B cell (primary cell): ENCODE data around the gene IFT20. TPM values are rescaled to one million over a fixed set of nuclear protein-coding genes. Genes with fewer than 3 reads are reported as not detected.

Experiments
- ATAC-seq: fragments of 200-7000 bp; cut with Tn5 transposase; one replicate; pipeline ENCODE4 v1.10.0; 2021; ENCODE audit warnings: low read depth, mild to moderate bottlenecking, moderate number of reproducible peaks, moderate library complexity
- CTCF ChIA-PET: fragments of 350-600 bp; sonication (Branson Sonifier 250); formaldehyde crosslinking; loops from one replicate; lab custom pipeline; 2021; ENCODE audit warnings: antibody characterized with exemption, inconsistent platforms; lab: Charles Lee
- POLR2A ChIA-PET: fragments of 350-600 bp; sonication (Branson Sonifier 250); formaldehyde crosslinking; loops from one replicate; lab custom pipeline; 2021; ENCODE audit warnings: antibody characterized with exemption; lab: Charles Lee
- DNase-seq: peaks from one replicate; pipeline ENCODE4 v3.0.0; 2013
- H2AFZ ChIP-seq: 2 replicates; pipeline ENCODE4 v1.6.1; 2012; ENCODE audit warnings: mild to moderate bottlenecking, low read depth, low read length; ENCODE audit not compliant: insufficient read depth, poor library complexity, severe bottlenecking
- H3K27ac ChIP-seq, 2 donors: 1 replicate in 1 of 2; 2 replicates in 1 of 2; pipeline ENCODE4 v1.5.1; 2012 to 2013; ENCODE audit warnings: low read length in 2 of 2, mild to moderate bottlenecking in 2 of 2, moderate library complexity in 1 of 2
- H3K27me3 ChIP-seq, 4 experiments: fragments of 200-600 bp in 1 of 4; sonication (generic) in 1 of 4; replicated peaks in 1 of 4; 1 replicate in 2 of 4; 2 replicates in 2 of 4; pipeline versions ENCODE4 v1.6.1 to v1.7.0; 2013 to 2016; ENCODE audit warnings: low read length in 3 of 4, mild to moderate bottlenecking in 2 of 4, mixed read lengths in 1 of 4, moderate library complexity in 1 of 4; ENCODE audit not compliant: insufficient read depth in 4 of 4, control insufficient read depth in 3 of 4; ENCODE audit errors: control extremely low read depth in 1 of 4
- H3K36me3 ChIP-seq, 2 experiments: replicated peaks in 1 of 2; 1 replicate in 1 of 2; 2 replicates in 1 of 2; pipeline versions ENCODE4 v1.6.1 to v1.7.1; 2013; ENCODE audit warnings: low read length in 1 of 2; ENCODE audit not compliant: insufficient read depth in 2 of 2, control insufficient read depth in 1 of 2; ENCODE audit errors: control extremely low read depth in 1 of 2, extremely low read depth in 1 of 2
- H3K4me1 ChIP-seq, 2 donors: fragments of 200-600 bp in 1 of 2; sonication (generic) in 1 of 2; 1 replicate in 1 of 2; 2 replicates in 1 of 2; pipeline versions ENCODE4 v1.5.1 to v1.6.1; 2013 to 2017; ENCODE audit warnings: low read length in 2 of 2; ENCODE audit not compliant: control insufficient read depth in 2 of 2, insufficient read depth in 2 of 2
- H3K4me2 ChIP-seq: replicated peaks from 2 replicates; pipeline ENCODE3; 2012; ENCODE audit warnings: mild to moderate bottlenecking, low read depth, low read length; ENCODE audit not compliant: poor library complexity, severe bottlenecking
- H3K4me3 ChIP-seq, 5 experiments: fragments of 200-600 bp in 1 of 5; sonication (generic) in 1 of 5; 1 replicate in 3 of 5; 2 replicates in 2 of 5; pipeline versions ENCODE4 v1.5.1 to v1.7.0; 2011 to 2016; ENCODE audit warnings: low read length in 4 of 5, mild to moderate bottlenecking in 4 of 5, low read depth in 2 of 5, control low read depth in 1 of 5, moderate library complexity in 1 of 5; ENCODE audit not compliant: insufficient read depth in 1 of 5; ENCODE audit errors: control extremely low read depth in 1 of 5, extremely low read depth in 1 of 5
- H3K79me2 ChIP-seq: fragments of 200-600 bp; sonication (generic); one replicate; pipeline ENCODE4 v1.6.0; 2016; ENCODE audit warnings: low read length; ENCODE audit not compliant: control insufficient read depth, insufficient read depth
- H3K9ac ChIP-seq: fragments of 200-600 bp; sonication (generic); 2 replicates; pipeline ENCODE4 v1.6.1; 2017; ENCODE audit warnings: mild to moderate bottlenecking, low read length, moderate library complexity
- H3K9me3 ChIP-seq, 3 donors: one replicate each; pipeline versions ENCODE4 v1.6.1 to v1.7.1; 2013; ENCODE audit warnings: low read length in 2 of 3; ENCODE audit not compliant: control insufficient read depth in 2 of 3, insufficient read depth in 1 of 3; ENCODE audit errors: control extremely low read depth in 1 of 3
- H4K20me1 ChIP-seq: 2 replicates; pipeline ENCODE4 v1.6.0; 2012; ENCODE audit warnings: mild to moderate bottlenecking, low read length; ENCODE audit not compliant: insufficient read depth, control insufficient read depth, poor library complexity, severe bottlenecking
- H3K27ac Mint-ChIP-seq: one replicate; pipeline ENCODE4 v1.8.0; 2021; ENCODE audit warnings: mixed read lengths
- H3K27me3 Mint-ChIP-seq: one replicate; pipeline ENCODE4 v1.8.0; 2021; ENCODE audit warnings: mixed read lengths
- H3K4me1 Mint-ChIP-seq: one replicate; pipeline ENCODE4 v1.8.0; 2021; ENCODE audit warnings: mixed read lengths
- H3K4me3 Mint-ChIP-seq: one replicate; pipeline ENCODE4 v1.8.0; 2021; ENCODE audit warnings: mixed read lengths
- H3K9me3 Mint-ChIP-seq: one replicate; pipeline ENCODE4 v1.8.0; 2022; ENCODE audit warnings: mixed read lengths; ENCODE audit not compliant: insufficient read depth
- EZH2 ChIP-seq: IDR thresholded peaks from 2 replicates; pipeline ENCODE4 v1.6.1; 2012; ENCODE audit warnings: borderline replicate concordance, low read depth, mild to moderate bottlenecking, moderate library complexity, low read length; ENCODE audit not compliant: insufficient read depth, poor library complexity, severe bottlenecking
- WGBS: methylation state at CpG from one replicate; pipeline ENCODE4 v1.1.5; 2013; ENCODE audit warnings: missing lambda C conversion rate; ENCODE audit not compliant: insufficient coverage; 5-methylcytosine and 5-hydroxymethylcytosine counted together
- intact Hi-C: fragments of 100-400 bp; cut with micrococcal nuclease; formaldehyde crosslinking; loops from one replicate; pipeline ENCODE4 v1.10.0; 2022
- polyA plus RNA-seq: library from polyadenylated mRNA; depleted of rRNA; stranded (reverse); fragments of >200 nt; gene quantifications from 2 replicates; pipeline ENCODE4 v1.2.3, GENCODE V29; 2012
- total RNA-seq, 2 donors: library from RNA; stranded (reverse); fragments of 120-200 nt in 1 of 2; gene quantifications; 1 replicate in 1 of 2; 2 replicates in 1 of 2; pipeline versions ENCODE4 v1.2.3 to v1.2.4, GENCODE V29; 2013 to 2022
- TF ChIP-seq, protein P1 (sequence below): fragments of 200-600 bp; IDR thresholded peaks from one replicate; pipeline ENCODE4 v1.8.0; 2022; ENCODE audit warnings: antibody characterized with exemption, mild to moderate bottlenecking

IFT20 gene
- total and polyA plus RNA-seq, 2 donors (not counting 1 experiment from before 2014, with no cell fraction given) = 35.9 to 52.6 TPM

DNA sequence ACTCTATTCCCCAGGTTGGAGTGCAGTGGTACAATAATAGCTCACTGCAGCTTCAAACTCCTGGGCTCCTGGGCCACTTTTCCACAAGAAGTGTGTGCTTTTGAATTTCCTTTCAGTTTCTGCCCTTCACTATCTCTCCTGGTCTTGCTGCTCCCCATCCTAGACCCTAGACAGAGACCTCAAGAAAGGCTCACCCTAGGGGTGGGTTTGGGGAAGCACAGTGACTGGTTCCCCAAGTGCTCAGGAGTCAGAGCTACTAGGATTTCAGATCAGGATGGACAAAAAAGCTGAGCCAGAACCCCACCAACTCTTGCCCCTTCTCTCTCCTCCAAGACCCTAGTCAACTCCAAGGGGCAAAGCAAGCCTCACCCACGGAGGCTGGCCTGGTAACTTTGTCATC is 31.3 kb upstream of the IFT20 start:
- Histone ChIP-seq H4K20me1 (no peaks in the 10 kb centered on the region), H3K79me2 (no peaks in the 10 kb centered on the region), H3K27ac (no peak overlapping the region), H3K4me2 (no peak overlapping the region), H3K9me3 (no peaks in the 10 kb centered on the region), H2AFZ (no peak overlapping the region), H3K4me3 (no peak overlapping the region), H3K27me3 (no peaks in the 10 kb centered on the region), H3K36me3 (peaks cover 0 to 32% of the 10 kb centered on the region in 2 experiments), H3K4me1 (peaks cover 3 to 8% of the 10 kb centered on the region in 2 donors), H3K9ac (no peak overlapping the region)
- ATAC-seq (no peak), DNase-seq (no peak)
- Mint-ChIP-seq H3K4me3 (no peak overlapping the region), H3K9me3 (no peaks in the 10 kb centered on the region), H3K27me3 (no peaks in the 10 kb centered on the region), H3K4me1 (peaks cover 6% of the 10 kb centered on the region), H3K27ac (no peak overlapping the region)
- POLR2A ChIA-PET = no interaction called here
- WGBS = no CpG with 5 or more reads among the region's 1 CpG
- TF ChIP-seq, protein P1, sequence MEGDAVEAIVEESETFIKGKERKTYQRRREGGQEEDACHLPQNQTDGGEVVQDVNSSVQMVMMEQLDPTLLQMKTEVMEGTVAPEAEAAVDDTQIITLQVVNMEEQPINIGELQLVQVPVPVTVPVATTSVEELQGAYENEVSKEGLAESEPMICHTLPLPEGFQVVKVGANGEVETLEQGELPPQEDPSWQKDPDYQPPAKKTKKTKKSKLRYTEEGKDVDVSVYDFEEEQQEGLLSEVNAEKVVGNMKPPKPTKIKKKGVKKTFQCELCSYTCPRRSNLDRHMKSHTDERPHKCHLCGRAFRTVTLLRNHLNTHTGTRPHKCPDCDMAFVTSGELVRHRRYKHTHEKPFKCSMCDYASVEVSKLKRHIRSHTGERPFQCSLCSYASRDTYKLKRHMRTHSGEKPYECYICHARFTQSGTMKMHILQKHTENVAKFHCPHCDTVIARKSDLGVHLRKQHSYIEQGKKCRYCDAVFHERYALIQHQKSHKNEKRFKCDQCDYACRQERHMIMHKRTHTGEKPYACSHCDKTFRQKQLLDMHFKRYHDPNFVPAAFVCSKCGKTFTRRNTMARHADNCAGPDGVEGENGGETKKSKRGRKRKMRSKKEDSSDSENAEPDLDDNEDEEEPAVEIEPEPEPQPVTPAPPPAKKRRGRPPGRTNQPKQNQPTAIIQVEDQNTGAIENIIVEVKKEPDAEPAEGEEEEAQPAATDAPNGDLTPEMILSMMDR = no peak
- intact Hi-C loops = no loop called here
- CTCF ChIA-PET = interaction anchor here (0.6 to 1.2 kb wide), 3 partner anchors 50 to 178 kb away, joined by 3 to 4 read pairs (median 3); no protein-coding TSS in a partner anchor

GRCh38 chr17:28365487-28365886 is 30.2 kb upstream of the IFT20 start:
- peaks cover 9% of the 10 kb centered on the region for H4K20me1 ChIP-seq
- H3K4me1 ChIP-seq = no peaks in the 10 kb centered on the region
- no peak for ATAC-seq
- ChIA-PET POLR2A (no interaction called here), CTCF (interaction anchor here (0.7 kb wide), 1 partner anchor 252 kb away, joined by 3 read pairs; no protein-coding TSS in a partner anchor)
- H3K27ac ChIP-seq = no peak overlapping the region
- H3K27me3 Mint-ChIP-seq = no peaks in the 10 kb centered on the region
- H3K4me3 Mint-ChIP-seq = no peak overlapping the region
- DNase-seq = no peak
- no peak for TF ChIP-seq EZH2
- TF ChIP-seq, protein P1 = no peak
- no peak overlapping the region for H2AFZ ChIP-seq
- no peak overlapping the region for H3K4me3 ChIP-seq
- H3K36me3 ChIP-seq = peaks cover 0 to 43% of the 10 kb centered on the region in 2 experiments
- WGBS = no CpG with 5 or more reads among the region's 3 CpGs
- no peak overlapping the region for H3K9ac ChIP-seq
- H3K27ac Mint-ChIP-seq = no peak overlapping the region
- no peaks in the 10 kb centered on the region for H3K9me3 ChIP-seq
- intact Hi-C loops = no loop called here
- peaks cover under 1% of the 10 kb centered on the region for H3K4me1 Mint-ChIP-seq
- no peaks in the 10 kb centered on the region for H3K9me3 Mint-ChIP-seq
- no peak overlapping the region for H3K4me2 ChIP-seq
- no peaks in the 10 kb centered on the region for H3K27me3 ChIP-seq
- no peaks in the 10 kb centered on the region for H3K79me2 ChIP-seq
